ENCODE measurements around the gene ANKEF1.

GRCh38 chr20:10064611-10065010 is 29.8 kb downstream of the ANKEF1 start:
- TF ChIP-seq CTCF (optimal IDR thresholded peaks at IDR 0.05 in 1 of 3, IDR thresholded peaks at IDR 0.05 in 1 of 3, conservative IDR thresholded peaks at IDR 0.05 in 1 of 3; ENCODE audit: extremely low read depth in 1 of 3, insufficient read depth in 2 of 3, low read length in 3 of 3), result no peak
- TF ChIP-seq EZH2 (IDR thresholded peaks at IDR 0.05; ENCODE audit: low read length), result no peak

All from keratinocyte (primary cell).